ENCODE results near the gene CYP1A2. TPM values are rescaled to one million over a fixed set of nuclear protein-coding genes. Genes with fewer than 3 reads are reported as not detected.

CYP1A2 gene
- total RNA-seq, 3 donors from 2014 or later, result not detected

DNA sequence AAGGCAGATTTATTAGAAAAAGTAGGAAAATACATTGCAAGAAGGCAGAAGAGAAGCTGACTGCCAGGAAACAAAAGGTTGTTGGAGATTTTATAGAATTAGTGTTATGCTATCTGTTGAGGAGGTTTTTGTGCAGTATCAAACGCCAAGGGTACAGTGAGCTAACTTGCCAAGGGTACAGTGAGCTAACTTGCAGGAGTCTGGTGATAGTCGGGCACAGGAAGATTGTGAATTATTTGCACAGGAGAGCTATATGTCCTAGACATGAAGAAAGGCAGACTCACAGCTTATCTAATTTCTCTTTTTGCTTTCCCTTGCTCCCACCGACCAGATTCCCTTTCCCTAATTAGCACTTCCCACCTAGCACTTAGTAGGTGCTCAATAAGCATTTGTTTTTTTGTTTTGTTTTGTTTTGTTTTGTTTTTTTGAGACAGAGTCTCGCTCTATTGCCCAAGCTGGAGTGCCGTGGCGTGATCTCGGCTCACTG, 30.6 kb downstream of the CYP1A2 start:
- no peak for TF ChIP-seq POLR2AphosphoS5 (IDR thresholded peaks at IDR 0.05)
- no peak for TF ChIP-seq CTCF (IDR thresholded peaks at IDR 0.05)
- TF ChIP-seq POLR2A (IDR thresholded peaks at IDR 0.05), result no peak
- H3K4me3 ChIP-seq, result no peak overlapping the region
- no peak overlapping the region for H3K27ac ChIP-seq
- no peaks in the 10 kb centered on the region for H3K27me3 ChIP-seq
- no peak for DNase-seq (ENCODE audit: low spot score in 2 of 2)
- no peaks in the 10 kb centered on the region for H3K9me3 ChIP-seq
- intact Hi-C loops (cut with DNase I; ENCODE audit: low total_unique reads), result loop anchor here (10.0 kb wide), 1 partner anchor 176 kb away; the partner anchor contains the start of gene RPP25
- no peaks in the 10 kb centered on the region for H3K36me3 ChIP-seq
- H3K4me1 ChIP-seq, result peaks cover 7 to 27% of the 10 kb centered on the region in 2 donors

DNA sequence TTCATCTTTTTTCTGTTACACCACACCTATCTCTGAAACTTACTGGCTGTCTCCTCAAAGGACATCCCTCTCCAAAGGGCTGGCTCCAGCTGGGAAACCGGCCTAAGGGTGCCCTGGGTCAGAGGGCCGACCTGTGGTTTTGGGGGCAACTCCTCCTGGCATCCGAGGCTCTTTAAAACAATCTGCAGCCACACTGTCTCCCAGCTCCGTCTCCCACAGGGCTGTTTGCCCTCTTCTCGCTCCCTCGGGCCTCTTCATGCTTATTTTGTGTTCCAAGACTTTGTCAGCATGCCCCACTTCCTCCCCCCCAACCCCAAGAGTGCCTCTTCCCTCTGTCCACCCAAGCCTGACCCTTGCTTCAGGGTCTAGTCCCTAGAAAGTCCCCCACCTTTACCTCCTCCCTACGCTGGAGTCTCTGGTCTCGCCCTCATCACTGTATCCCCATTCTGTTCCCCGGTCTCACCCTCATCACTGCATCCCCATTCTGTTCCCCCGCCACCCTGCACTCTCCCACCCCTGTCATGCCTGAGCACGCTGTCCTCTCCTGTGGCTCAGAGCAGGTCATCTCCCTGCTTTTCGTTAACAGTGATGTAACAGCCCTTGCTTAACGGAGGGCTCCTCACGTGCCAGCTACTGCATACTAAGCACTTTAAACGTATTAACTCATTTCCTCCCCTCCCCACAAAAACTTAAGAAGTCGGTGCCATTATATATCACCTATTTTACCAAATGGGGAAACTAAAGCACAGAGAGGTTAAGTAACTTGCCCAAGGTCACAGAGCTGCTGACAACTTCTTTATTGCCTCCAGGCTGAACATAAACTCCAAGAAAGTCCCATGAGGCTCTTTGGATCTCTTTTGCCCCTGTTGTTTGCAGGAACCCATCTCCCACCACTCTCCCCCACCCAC, 32.1 kb downstream of the CYP1A2 start:
- no peaks in the 10 kb centered on the region for H3K9me3 ChIP-seq
- H3K27ac ChIP-seq, result no peak overlapping the region
- TF ChIP-seq POLR2A (IDR thresholded peaks at IDR 0.05) (no peak), POLR2AphosphoS5 (IDR thresholded peaks at IDR 0.05) (no peak), CTCF (IDR thresholded peaks at IDR 0.05) (no peak)
- peak overlapping the region in 2 of 3 donors; percentile 71 to 99 for H3K4me3 ChIP-seq
- no peak for DNase-seq (ENCODE audit: low spot score in 2 of 2)
- intact Hi-C loops (cut with DNase I; ENCODE audit: low total_unique reads), result no loop called here
- H3K4me1 ChIP-seq, result peaks cover 7 to 37% of the 10 kb centered on the region in 2 donors
- no peaks in the 10 kb centered on the region for H3K27me3 ChIP-seq
- no peaks in the 10 kb centered on the region for H3K36me3 ChIP-seq

DNA sequence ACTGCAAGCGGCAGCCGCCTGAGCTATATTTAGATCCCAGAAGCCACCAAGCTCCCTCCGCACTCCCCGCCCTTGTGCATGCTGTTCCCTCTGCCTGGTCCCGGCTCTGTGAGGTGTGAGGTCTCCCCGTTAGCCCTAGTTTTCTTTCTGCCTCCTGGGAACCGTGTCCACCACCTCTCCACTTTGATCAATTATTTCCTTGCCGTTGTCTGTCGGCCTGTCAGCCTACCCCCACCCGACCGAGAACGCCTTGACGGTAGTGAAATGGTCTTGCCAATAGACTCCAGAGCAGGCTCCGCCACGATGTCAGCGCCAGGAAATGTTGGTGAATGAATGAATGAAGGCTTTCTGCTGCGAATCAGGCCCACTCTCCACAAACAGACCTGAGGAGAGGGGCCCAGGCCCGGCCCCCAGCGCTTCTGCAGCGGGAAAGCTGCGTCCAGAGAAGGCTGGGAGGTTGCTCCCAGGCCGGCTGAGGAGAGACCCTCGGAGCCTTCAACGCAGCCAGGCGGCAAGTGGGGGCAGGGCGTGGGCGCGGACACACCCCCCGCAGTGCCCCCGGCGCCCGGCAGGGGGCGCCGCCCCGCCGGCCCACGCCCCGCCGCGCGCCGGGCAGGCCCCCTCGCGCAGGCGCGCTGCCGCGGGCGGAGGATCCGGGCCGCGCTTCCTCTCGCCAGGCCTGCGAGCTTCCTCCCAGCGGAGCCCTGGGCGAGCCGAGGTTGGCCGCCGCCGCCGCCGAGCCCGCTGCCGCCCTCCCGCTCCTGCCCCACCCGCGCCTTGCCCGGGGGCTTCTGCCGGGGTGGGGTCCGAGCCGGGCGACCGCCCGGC, 33.0 kb downstream of the CYP1A2 start, which contains the start of gene CSK:
Gene CSK (plus strand): TSS at position 650 of the 828 bp plus-strand sequence. CDS start 16,218 bp downstream, outside the sequence.
- H3K36me3 ChIP-seq, result no peaks in the 10 kb centered on the region
- peak in 1 of 3 donors; percentile 11 for TF ChIP-seq POLR2AphosphoS5 (IDR thresholded peaks at IDR 0.05)
- TF ChIP-seq CTCF (IDR thresholded peaks at IDR 0.05), result peak in 2 of 3 donors; percentile 30 to 78
- no peak for TF ChIP-seq POLR2A (IDR thresholded peaks at IDR 0.05)
- peak within 1 kb of the TSS; percentile 71 to 99 (median 81) for H3K4me3 ChIP-seq
- no peaks in the 10 kb centered on the region for H3K27me3 ChIP-seq
- no peak for DNase-seq (ENCODE audit: low spot score in 2 of 2)
- peak within 1 kb of the TSS; percentile 81 to 96 for H3K27ac ChIP-seq
- intact Hi-C loops (cut with DNase I; ENCODE audit: low total_unique reads), result no loop called here
- H3K4me1 ChIP-seq, result peaks cover 7 to 37% of the 10 kb centered on the region in 2 donors
- H3K9me3 ChIP-seq, result no peaks in the 10 kb centered on the region

DNA sequence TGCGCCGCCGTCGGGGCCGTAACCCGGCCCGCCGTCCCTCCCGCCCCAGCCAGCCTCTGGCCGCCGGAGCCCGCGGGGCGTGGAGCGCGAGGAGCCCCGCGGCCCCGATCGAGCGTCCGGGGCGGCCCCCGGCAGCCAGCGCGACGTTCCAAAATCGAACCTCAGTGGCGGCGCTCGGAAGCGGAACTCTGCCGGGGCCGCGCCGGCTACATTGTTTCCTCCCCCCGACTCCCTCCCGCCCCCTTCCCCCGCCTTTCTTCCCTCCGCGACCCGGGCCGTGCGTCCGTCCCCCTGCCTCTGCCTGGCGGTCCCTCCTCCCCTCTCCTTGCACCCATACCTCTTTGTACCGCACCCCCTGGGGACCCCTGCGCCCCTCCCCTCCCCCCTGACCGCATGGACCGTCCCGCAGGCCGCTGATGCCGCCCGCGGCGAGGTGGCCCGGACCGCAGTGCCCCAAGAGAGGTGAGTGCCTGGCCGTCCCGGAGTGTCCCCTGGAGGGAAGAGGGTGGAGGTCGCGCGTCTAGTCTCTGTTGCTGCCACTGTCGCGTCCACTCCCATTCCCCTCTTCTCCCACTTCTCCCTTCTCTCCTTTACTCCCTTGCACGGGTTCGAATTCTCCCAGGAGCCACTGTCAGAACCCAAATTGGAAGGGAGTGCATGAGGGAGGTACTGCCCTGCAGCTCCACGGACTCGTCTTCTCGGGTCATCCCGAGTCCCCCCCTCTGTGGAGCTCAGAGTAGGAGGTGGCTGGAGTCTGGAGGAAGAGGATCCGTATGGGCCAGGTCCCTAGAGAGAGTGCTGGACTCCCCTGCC, 33.8 kb downstream of the CYP1A2 start:
- DNase-seq (ENCODE audit: low spot score in 2 of 2), result no peak
- Histone ChIP-seq H3K4me1 (peaks cover 13 to 38% of the 10 kb centered on the region in 2 donors), H3K36me3 (no peaks in the 10 kb centered on the region), H3K27ac (peak overlapping the region; percentile 81 to 96), H3K27me3 (no peaks in the 10 kb centered on the region), H3K4me3 (peak overlapping the region; percentile 71 to 99 (median 81)), H3K9me3 (no peaks in the 10 kb centered on the region)
- intact Hi-C loops (cut with DNase I; ENCODE audit: low total_unique reads), result no loop called here
- TF ChIP-seq POLR2AphosphoS5 (IDR thresholded peaks at IDR 0.05), result no peak
- no peak for TF ChIP-seq CTCF (IDR thresholded peaks at IDR 0.05)
- no peak for TF ChIP-seq POLR2A (IDR thresholded peaks at IDR 0.05)
